ENCODE results near the gene ERICH6B. TPM values are rescaled to one million over a fixed set of nuclear protein-coding genes. Genes with fewer than 3 reads are reported as not detected.

Gene ERICH6B
- total RNA-seq, 1 donor from 2014 or later = not detected

GRCh38 chr13:45602183-45603170 lies 13.1 kb downstream of the ERICH6B start:
- no peak for DNase-seq (ENCODE audit: low spot score)
- no peak for ATAC-seq

- ATAC-seq (no peak), DNase-seq (ENCODE audit: low spot score) (no peak)
These were observed 13.9 kb downstream of the ERICH6B start for GRCh38 chr13:45601680-45602079.

- ATAC-seq = no peak
- DNase-seq (ENCODE audit: low spot score) = no peak
These were observed 16.9 kb downstream of the ERICH6B start for GRCh38 chr13:45598597-45598996.

- no peak for ATAC-seq
- no peak for DNase-seq (ENCODE audit: low spot score)
These were observed 18.6 kb downstream of the ERICH6B start for GRCh38 chr13:45596800-45597475.

GRCh38 chr13:45595965-45596364 lies 19.6 kb downstream of the ERICH6B start:
- ATAC-seq (no peak), DNase-seq (ENCODE audit: low spot score) (no peak)

- ATAC-seq (no peak), DNase-seq (ENCODE audit: low spot score) (no peak)
These were observed 20.8 kb downstream of the ERICH6B start for GRCh38 chr13:45594764-45595163.

GRCh38 chr13:45594227-45594626 lies 21.3 kb downstream of the ERICH6B start:
- DNase-seq (ENCODE audit: low spot score) = no peak
- ATAC-seq = no peak

GRCh38 chr13:45592758-45593157 lies 22.8 kb downstream of the ERICH6B start:
- ATAC-seq = no peak
- no peak for DNase-seq (ENCODE audit: low spot score)

GRCh38 chr13:45590066-45590465 lies 25.5 kb downstream of the ERICH6B start:
- no peak for DNase-seq (ENCODE audit: low spot score)
- ATAC-seq = no peak

GRCh38 chr13:45587897-45588296 lies 27.6 kb downstream of the ERICH6B start:
- ATAC-seq (no peak), DNase-seq (ENCODE audit: low spot score) (no peak)

- DNase-seq (ENCODE audit: low spot score) (no peak), ATAC-seq (no peak)
These were observed 30.7 kb downstream of the ERICH6B start for GRCh38 chr13:45584816-45585215.

GRCh38 chr13:45582408-45583076 lies 33.0 kb downstream of the ERICH6B start:
- DNase-seq (ENCODE audit: low spot score) (no peak), ATAC-seq (peak; percentile 77)

GRCh38 chr13:45576466-45576865 lies 39.1 kb downstream of the ERICH6B start:
- ATAC-seq (no peak), DNase-seq (ENCODE audit: low spot score) (no peak)

GRCh38 chr13:45575830-45576180 lies 39.7 kb downstream of the ERICH6B start:
- DNase-seq (ENCODE audit: low spot score) (no peak), ATAC-seq (no peak)

- ATAC-seq = no peak
- DNase-seq (ENCODE audit: low spot score) = no peak
These were observed 40.3 kb downstream of the ERICH6B start for GRCh38 chr13:45575146-45575829.

GRCh38 chr13:45565331-45565730 lies 50.2 kb downstream of the ERICH6B start:
- ATAC-seq (no peak), DNase-seq (ENCODE audit: low spot score) (peak; percentile 11)

- DNase-seq (ENCODE audit: low spot score) = no peak
- ATAC-seq = no peak
These were observed 51.3 kb downstream of the ERICH6B start for GRCh38 chr13:45564133-45564776.

GRCh38 chr13:45554604-45555109 lies 60.9 kb downstream of the ERICH6B start:
- no peak for ATAC-seq
- no peak for DNase-seq (ENCODE audit: low spot score)

GRCh38 chr13:45548281-45548680 lies 67.3 kb downstream of the ERICH6B start:
- no peak for ATAC-seq
- no peak for DNase-seq (ENCODE audit: low spot score)

- no peak for DNase-seq (ENCODE audit: low spot score)
- ATAC-seq = no peak
These were observed 69.2 kb downstream of the ERICH6B start for GRCh38 chr13:45546410-45546765.

Data from left lobe of liver (tissue), 2 donors.